Measurements from ENCODE around the gene CUEDC1.
A peak's percentile ranks its signal among the peaks of the same experiment; 100 is the strongest.

Gene CUEDC1

DNA sequence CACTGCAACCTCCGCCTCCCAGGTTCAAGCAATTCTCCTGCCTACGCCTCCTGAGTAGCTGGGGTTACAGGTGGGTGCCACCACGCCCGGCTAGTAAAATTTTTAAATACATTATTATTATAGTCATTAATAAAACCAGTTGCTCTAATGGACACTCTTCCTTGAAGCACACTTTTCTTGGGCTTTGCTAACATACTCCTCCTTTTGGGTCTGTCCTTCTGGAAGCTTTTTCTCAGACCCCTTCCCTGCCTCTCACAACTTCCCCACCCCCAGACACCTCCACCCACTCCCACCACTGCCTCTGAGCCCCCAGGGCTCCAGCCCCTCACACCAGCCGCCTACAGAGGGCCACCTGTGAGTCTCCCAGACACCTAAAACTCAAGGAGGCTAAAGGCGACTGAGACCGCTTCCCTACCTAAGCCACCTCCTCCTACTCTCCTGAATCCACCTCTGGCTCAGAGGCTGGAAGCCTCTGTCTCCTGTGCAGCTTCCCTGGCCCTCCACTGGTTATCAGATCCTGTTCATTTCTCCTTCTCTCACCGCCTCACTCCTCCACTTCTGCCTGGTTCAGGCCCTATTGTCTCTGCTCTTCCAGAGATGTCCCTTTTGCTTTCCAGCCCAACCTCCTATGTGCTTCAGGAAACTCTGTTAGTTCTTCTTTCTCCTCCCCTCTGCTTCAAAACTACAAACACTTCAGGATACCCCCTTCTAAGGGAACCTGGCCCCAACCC, 2.1 kb upstream of the CUEDC1 start:
- DNase-seq (ENCODE audit: low spot score) = no peak

DNA sequence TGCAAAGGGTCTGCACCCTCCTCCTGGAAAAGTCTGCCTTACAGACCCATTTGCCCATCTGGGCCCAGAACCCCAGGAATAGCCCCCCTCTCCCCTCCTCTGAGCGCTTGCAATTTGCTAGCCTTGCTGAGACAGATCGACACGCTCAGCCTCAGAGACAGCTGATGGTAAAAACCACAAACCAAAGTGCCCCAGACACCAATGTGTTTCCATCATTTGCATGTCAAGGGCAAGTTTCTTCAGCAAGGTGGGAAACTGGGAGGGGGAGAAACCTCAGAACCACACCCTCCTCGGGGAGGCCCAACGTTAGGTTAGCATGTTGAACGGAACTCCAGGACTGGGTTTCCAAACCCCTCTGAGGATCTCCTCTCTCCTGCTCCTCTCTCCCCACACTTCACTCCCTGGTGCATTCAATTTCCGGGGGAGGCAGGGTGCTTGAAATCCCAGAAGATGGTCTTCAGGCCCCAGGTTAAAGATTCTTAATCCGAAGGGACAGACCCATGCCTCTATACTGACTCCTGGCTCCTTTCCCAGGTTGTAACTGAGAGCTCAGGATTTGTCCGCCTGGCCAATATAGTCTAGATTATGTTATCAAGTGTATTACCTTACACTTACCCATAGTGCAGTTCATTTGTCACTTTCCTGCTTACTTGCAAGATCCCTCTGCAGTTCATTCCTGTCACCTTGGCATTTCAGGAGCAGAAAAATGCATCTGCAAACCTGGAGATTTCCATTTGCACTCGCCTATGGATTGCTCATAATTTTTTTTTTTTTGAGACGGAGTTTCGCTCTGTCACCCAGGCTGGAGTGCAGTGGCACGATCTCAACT, 1.3 kb upstream of the CUEDC1 start:
- no peak for DNase-seq (ENCODE audit: low spot score)

GRCh38 chr17:57954397-57955182, 622 bp downstream of the CUEDC1 start:
- peak; percentile 74 for DNase-seq (ENCODE audit: low spot score)

GRCh38 chr17:57953705-57954396, 1.4 kb downstream of the CUEDC1 start:
- no peak for DNase-seq (ENCODE audit: low spot score)

DNA sequence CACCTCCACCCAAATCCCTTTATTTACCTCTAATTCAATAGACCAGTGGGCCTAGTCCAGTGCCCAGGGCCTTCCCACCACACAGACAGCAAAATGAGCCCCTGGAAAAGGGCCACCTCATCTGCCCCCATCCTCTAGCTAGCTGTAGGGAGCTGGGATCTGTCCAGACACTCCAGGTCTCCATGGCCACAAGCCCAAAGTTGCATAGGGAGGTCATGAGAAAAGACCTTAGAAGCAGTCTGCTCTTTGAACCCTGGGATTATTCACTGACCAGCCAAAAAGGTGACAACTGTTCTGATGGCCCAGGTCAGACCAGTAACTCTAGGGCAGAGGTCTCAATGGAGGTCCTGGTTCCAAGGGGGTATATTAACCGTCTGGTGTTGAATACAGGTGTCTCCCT, 2.0 kb downstream of the CUEDC1 start:
- peak; percentile 49 for DNase-seq (ENCODE audit: low spot score)

GRCh38 chr17:57949649-57950048, 5.6 kb downstream of the CUEDC1 start:
- no peak for DNase-seq (ENCODE audit: low spot score)

DNA sequence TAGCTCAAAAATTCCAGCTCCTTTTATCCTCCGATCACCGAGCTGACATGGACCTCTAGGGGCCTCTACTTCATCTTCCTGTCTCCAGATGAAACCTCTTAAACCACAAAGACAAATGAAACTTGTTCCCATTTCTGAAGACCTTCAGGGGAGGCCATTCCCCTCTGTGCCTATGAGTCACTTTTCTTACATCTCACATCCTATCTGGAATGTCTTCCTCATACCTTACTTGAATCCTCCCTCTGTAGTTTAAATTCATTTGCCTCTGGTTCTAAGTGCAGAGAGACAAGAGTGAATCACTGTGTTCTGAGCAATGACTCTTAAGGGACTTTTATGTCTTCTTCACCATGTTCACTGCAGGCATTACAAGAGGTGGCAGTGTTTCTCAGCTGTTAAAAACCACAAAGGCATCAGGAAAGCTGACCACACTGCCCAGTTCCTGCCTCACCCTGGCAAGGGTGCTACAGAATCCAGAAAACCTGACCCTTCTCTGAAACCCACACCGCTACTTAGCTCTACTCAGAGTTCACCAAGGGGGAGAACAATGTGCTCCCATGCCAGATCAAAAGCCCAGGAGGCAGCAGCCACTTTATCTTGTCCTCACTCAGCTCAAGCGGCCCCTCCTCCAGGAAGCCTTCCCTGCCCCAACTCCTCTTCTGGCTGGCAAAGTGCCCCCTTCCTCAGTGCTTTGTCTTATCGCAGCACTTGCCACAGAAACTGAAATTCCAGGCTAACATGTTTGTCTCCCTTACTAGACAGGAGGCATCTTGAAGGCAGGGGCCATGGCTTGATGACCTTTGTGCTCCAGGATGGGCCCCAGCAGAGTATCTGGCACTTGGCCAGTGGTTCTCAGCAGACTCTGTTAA, 6.4 kb downstream of the CUEDC1 start:
- DNase-seq (ENCODE audit: low spot score) = no peak

DNA sequence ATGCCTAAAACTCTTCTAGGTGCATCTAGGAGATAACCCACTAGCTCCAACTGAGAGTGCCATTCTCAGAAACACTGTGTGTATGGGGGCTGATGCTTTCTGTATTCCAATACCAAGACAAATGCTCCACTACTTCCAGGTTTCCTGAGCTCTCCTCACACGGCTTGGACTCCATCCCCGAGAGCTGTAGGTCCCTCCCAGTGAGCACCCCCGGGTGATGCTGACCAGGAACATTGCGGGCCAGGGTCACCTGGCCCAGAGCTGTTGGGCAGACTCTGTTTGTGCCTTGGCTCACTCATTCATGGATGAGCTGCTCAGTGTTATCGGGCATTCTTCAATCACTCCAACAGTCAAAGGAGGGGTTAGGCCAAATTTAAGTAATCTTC, 7.0 kb downstream of the CUEDC1 start:
- no peak for DNase-seq (ENCODE audit: low spot score)

GRCh38 chr17:57947369-57947768, 7.8 kb downstream of the CUEDC1 start:
- no peak for DNase-seq (ENCODE audit: low spot score)

DNA sequence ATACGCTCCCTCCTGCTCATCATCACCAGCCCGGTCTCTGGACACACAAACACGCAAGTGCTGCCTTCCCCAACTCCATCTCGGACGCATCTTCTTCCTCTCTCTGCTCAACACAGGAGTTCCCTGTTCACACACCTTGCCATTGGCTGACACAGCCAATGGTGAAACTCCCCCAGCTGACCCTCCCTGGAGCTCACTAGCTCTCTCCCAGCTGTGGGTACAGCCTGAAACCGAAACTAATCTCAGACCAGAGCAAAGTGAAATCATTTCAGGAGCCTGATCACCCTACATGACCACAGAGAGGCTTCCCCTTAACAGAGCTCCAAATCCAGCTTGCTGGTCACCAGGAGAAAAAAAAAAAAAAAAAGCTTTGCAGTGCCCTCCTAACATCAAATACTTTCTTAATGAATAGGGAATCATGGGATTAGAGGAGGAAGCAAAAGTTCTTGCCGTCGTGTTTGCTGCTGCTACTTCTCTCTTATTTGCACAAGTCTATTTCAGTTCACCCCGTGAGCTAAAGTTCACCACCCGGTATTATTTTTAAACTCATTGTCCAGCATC, 8.3 kb downstream of the CUEDC1 start:
- DNase-seq (ENCODE audit: low spot score) = peak; percentile 67

DNA sequence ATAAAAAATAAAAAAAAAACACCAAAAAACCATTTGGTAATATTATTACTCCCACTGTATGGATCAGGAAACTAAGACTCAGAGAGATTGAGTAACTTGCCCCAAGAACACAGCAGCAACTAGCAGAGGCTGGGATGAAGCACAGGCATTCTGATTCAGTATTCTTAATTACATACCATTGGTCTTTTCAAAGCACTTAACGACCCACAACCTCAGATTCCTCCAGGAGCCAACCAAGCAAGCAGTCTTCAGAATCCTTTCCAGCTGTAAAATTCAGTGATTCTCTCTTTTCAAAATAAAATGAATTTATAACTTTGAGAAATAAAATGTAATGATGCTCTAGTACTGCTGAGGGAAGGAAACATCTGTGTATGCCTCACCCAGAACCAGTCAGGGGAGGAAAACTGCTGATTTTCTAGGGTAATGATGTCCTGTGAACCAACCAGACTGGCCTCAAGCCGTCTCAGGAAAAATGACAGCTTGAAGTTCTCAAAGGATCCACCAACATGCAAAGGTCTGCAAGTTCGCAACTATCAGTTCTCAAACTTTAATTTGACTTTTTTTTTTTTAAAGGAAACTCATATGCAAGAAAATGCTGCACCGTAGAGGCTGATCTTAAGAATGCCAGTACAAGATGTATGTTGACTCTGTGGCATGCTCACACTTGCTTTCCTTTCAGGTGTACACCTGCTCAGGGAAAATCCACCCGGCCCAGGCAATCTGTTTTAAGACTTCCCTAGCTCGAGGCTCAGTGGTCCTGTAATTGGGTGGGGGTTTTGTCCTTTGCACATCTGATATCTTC, 9.0 kb downstream of the CUEDC1 start:
- DNase-seq (ENCODE audit: low spot score) = no peak

DNA sequence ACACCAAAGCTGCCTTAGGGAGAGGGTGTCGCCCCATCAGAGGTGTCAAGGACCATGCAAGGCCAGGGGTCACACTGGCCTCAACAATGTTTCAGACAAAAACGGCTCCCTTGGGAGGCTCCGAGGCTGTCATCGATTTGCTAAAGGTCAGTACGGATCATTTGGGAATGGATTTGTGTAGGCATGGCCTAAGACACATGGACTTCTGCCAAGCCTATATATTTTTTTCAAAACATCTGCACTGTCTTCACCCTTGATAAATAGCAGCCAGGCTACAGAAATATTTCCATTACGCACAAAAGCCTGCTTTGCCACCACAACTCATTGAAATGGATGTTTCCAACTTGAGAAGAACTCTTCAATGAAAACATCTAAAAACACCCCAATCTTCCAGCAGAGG, 10.3 kb downstream of the CUEDC1 start:
- DNase-seq (ENCODE audit: low spot score) = no peak

DNA sequence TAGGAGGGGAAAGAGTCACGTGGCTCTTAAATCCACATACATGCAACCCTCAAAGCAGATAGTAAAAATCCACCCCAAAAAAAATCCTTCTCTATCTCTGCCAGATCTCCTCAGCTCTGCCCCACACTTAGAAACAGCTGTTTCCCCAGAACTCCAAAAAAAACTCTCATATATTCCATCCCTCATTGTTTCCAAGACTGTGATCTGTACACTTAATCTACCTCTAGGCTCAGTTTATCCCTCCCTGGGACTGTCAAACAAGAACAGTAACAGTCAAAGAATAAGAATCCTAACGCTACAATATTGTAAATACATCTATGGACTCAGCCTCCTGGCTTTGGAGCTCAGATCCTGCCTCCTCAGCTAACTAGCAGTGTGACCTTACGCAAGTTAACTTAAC, 11.6 kb downstream of the CUEDC1 start:
- no peak for DNase-seq (ENCODE audit: low spot score)

GRCh38 chr17:57943140-57943539, 12.1 kb downstream of the CUEDC1 start:
- DNase-seq (ENCODE audit: low spot score) = no peak

DNA sequence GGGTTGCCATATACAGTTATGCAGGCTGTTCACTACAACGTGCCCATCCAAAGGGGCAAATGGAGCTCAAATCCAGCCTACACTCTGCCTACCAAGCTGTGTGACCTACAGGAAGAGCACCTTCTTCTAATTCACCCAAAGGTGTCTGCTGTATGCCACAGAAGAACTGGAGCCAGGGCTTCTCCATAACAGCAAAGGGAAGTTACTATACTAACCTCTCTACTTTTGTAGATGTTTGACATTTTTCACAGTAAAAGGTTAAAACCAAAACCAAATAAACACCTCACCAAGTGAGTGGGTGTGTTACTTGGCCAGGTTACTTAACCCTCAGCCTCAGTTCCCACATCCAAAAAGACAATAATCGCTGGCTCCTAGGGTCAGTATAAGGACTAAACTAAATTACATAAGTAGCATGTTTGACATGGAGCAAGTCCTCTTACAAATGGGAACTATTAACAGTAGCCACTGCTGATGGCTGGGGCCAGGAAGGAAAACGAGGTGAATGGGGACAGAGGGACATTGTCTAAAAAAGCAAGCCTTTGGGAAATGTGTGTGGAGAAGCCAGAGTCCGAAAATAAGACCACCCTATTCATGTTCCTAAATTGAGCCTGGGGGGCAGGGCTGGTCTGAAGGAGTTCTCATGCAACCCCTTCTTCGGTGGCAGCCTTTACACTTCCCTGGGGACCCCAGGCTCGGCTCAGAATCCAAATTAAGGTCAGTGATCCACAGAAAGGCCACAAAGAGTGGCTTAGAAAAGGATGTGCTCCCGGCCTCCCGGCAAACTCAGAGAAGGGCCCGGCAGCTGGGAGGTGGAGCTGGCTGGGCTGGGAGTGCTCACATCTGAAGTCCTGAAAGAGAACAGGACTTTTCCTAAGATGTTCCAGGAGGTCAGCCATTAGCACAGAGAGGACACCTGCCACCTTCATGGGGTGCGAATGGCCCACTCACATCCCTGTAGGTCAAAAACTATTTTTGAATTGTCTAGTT, 13.5 kb downstream of the CUEDC1 start:
- no peak for DNase-seq (ENCODE audit: low spot score)

DNA sequence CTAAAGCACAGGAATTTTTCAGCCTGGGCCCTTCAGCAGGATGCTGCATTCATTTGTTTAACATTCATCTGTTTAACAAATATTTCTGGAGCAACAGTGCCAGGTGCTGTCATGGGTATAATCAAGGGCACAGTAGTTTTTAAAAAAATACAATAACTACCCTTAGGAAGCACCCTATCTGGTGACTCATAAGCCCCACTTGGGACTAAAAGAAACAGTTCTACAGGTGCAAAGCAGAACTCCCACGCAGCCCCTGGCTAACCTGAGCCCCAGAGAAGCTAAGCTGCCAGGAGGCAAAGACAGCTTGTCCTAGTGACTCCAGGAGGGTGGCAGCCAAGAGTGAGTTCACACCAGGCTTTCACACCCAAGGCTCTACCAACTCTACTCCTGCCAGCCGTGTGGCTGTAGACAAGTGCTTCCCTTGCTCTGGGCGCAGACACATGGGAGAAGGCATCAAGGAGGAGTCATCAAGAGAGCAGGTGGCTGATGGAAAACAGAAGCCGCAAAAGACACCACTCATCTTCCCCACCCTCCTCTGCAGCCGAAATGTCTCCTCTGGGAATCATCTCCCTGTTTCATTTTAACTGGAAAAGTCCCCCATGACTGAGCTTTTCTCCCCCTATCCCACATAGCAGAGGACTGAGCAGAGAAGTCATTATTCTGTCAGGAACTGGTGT, 14.4 kb downstream of the CUEDC1 start:
- DNase-seq (ENCODE audit: low spot score) = no peak

- no peak for DNase-seq (ENCODE audit: low spot score)
These were observed 15.0 kb downstream of the CUEDC1 start for GRCh38 chr17:57940231-57940630.

DNA sequence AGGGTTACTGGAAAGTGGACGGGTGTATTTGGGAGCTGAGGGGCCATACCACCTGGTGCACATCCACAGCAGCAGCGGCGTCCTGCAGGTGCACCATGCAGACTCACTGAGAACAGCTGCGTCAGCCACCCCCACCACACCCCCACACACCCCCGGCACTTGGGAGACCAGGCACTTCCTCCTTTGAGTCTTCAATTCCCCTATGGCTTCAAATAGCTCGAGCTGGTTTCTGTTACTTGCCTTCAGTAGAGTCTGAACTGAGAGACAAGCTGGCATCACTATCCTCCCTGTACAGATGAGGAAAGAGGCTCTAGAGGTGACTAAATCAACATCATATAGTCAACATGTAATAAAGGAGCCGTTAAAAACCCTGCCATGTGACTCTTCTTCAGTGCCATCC, 15.4 kb downstream of the CUEDC1 start:
- DNase-seq (ENCODE audit: low spot score) = no peak

Measured in HuH-7.5 (cell line).